CD4-positive, alpha-beta T cell (primary cell): ENCODE measurements around the gene SETD4. TPM values are rescaled to one million over a fixed set of nuclear protein-coding genes. Genes with fewer than 3 reads are reported as not detected.

Experiments
- ATAC-seq: fragments of 200-7000 bp; cut with Tn5 transposase; one replicate; pipeline ENCODE4 v1.10.0; 2022; ENCODE audit warnings: mild to moderate bottlenecking; ENCODE audit not compliant: poor library complexity
- CTCF ChIA-PET: fragments of 350-600 bp; sonication (Branson Sonifier 250); formaldehyde crosslinking; loops from one replicate; lab custom pipeline; 2021; ENCODE audit warnings: antibody characterized with exemption, inconsistent platforms; lab: Charles Lee
- POLR2A ChIA-PET: fragments of 350-600 bp; sonication (Branson Sonifier 250); formaldehyde crosslinking; loops from one replicate; lab custom pipeline; 2021; ENCODE audit warnings: antibody characterized with exemption, inconsistent platforms; lab: Charles Lee
- DNase-seq, 14 experiments: peaks; one replicate each; pipeline ENCODE4 v3.0.0-alpha.2; 2013 to 2020; ENCODE audit warnings: mixed read lengths in 2 of 14
- H3K27ac ChIP-seq, 2 donors: one replicate each; pipeline versions ENCODE4 v1.5.1 to v1.7.0; 2013; ENCODE audit warnings: low read length in 2 of 2, low read depth in 1 of 2, mild to moderate bottlenecking in 1 of 2
- H3K27me3 ChIP-seq, 2 experiments: 1 replicate in 1 of 2; 2 replicates in 1 of 2; pipeline versions ENCODE4 v1.6.1 to v1.7.0; 2013; ENCODE audit warnings: low read length in 2 of 2, control low read depth in 1 of 2, mild to moderate bottlenecking in 1 of 2, moderate library complexity in 1 of 2; ENCODE audit not compliant: insufficient read depth in 2 of 2, control insufficient read depth in 1 of 2
- H3K36me3 ChIP-seq: one replicate; pipeline ENCODE4 v1.6.1; 2013; ENCODE audit warnings: low read length, control low read depth; ENCODE audit not compliant: insufficient read depth
- H3K4me1 ChIP-seq: one replicate; pipeline ENCODE4 v1.6.1; 2013; ENCODE audit warnings: low read length, control low read depth; ENCODE audit not compliant: insufficient read depth
- H3K4me3 ChIP-seq: one replicate; pipeline ENCODE4 v1.5.1; 2013; ENCODE audit warnings: mild to moderate bottlenecking, low read length, moderate library complexity
- H3K9me3 ChIP-seq, 2 experiments: 1 replicate in 1 of 2; 2 replicates in 1 of 2; pipeline versions ENCODE4 v1.6.1 to v1.7.0; 2013; ENCODE audit warnings: low read length in 2 of 2, mild to moderate bottlenecking in 2 of 2, control low read depth in 1 of 2, moderate library complexity in 1 of 2; ENCODE audit not compliant: control insufficient read depth in 1 of 2, insufficient read depth in 1 of 2
- H3K27ac Mint-ChIP-seq: one replicate; pipeline ENCODE4 v1.8.0; 2020; ENCODE audit warnings: mixed read lengths
- H3K27me3 Mint-ChIP-seq: one replicate; pipeline ENCODE4 v1.8.0; 2021; ENCODE audit warnings: mixed read lengths
- H3K36me3 Mint-ChIP-seq: one replicate; pipeline ENCODE4 v1.8.0; 2021; ENCODE audit warnings: low read depth, mixed read lengths
- H3K4me1 Mint-ChIP-seq: one replicate; pipeline ENCODE4 v1.8.0; 2021; ENCODE audit warnings: low read depth, mixed read lengths
- H3K4me3 Mint-ChIP-seq: one replicate; pipeline ENCODE4 v1.8.0; 2020; ENCODE audit warnings: mild to moderate bottlenecking, mixed read lengths
- H3K9me3 Mint-ChIP-seq: one replicate; pipeline ENCODE4 v1.8.0; 2020; ENCODE audit warnings: mixed read lengths
- intact Hi-C, 2 experiments: fragments of 100-400 bp; cut with DNase I in 1 of 2; cut with micrococcal nuclease in 1 of 2; formaldehyde crosslinking; loops; one replicate each; pipeline versions ENCODE4 v1.15.1 to v1.9.0; 2023 to 2025; cut with DNase I, micrococcal nuclease
- total RNA-seq, 174 experiments: library from RNA in 2 of 174; stranded (reverse) in 2 of 174; gene quantifications; one replicate each; pipeline ENCODE4 v1.2.3 and lab custom pipeline; 2021 to 2026
- TF ChIP-seq, protein P1 (sequence below): fragments of 200-600 bp; IDR thresholded peaks from one replicate; pipeline ENCODE4 v1.8.0; 2022; ENCODE audit warnings: antibody characterized with exemption, mild to moderate bottlenecking

SETD4 gene
- total RNA-seq, 2 experiments from 2014 or later, result 10.8 to 12.3 TPM

DNA sequence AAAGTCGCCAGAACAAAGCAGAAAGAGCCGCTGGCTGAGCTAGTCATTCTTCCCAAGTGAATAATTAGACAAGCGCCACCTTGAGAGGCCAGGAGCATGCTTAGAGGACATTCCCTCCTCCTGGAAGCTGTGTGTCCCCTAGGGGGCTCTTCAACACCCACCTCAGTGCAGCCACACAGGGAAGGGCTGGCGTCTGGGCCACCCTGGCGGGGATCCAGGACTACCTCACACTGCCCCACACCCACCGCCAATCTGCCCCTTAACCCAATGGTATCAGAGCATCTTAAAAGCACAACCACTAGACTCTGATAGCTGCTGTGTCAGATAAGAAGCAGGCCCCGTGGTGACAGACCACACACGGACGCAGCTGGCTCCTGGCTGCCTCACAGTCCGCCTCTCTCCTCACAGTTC, 24.9 kb downstream of the SETD4 start:
- Histone ChIP-seq H3K27me3 (no peaks in the 10 kb centered on the region), H3K9me3 (no peaks in the 10 kb centered on the region), H3K36me3 (peaks cover 48% of the 10 kb centered on the region), H3K4me1 (no peaks in the 10 kb centered on the region), H3K4me3 (no peak overlapping the region), H3K27ac (no peak overlapping the region)
- ATAC-seq, result no peak
- Mint-ChIP-seq H3K27ac (no peak overlapping the region), H3K27me3 (no peaks in the 10 kb centered on the region), H3K9me3 (no peaks in the 10 kb centered on the region), H3K4me3 (no peak overlapping the region), H3K4me1 (no peaks in the 10 kb centered on the region), H3K36me3 (peaks cover 65% of the 10 kb centered on the region)
- TF ChIP-seq, protein P1, sequence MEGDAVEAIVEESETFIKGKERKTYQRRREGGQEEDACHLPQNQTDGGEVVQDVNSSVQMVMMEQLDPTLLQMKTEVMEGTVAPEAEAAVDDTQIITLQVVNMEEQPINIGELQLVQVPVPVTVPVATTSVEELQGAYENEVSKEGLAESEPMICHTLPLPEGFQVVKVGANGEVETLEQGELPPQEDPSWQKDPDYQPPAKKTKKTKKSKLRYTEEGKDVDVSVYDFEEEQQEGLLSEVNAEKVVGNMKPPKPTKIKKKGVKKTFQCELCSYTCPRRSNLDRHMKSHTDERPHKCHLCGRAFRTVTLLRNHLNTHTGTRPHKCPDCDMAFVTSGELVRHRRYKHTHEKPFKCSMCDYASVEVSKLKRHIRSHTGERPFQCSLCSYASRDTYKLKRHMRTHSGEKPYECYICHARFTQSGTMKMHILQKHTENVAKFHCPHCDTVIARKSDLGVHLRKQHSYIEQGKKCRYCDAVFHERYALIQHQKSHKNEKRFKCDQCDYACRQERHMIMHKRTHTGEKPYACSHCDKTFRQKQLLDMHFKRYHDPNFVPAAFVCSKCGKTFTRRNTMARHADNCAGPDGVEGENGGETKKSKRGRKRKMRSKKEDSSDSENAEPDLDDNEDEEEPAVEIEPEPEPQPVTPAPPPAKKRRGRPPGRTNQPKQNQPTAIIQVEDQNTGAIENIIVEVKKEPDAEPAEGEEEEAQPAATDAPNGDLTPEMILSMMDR, result no peak
- DNase-seq, result no peak
- ChIA-PET POLR2A (interaction anchor here (0.6 kb wide), 1 partner anchor 76 kb away, joined by 3 read pairs; no protein-coding TSS in a partner anchor), CTCF (interaction anchor here (1.2 kb wide), 1 partner anchor 90 kb away, joined by 3 read pairs; no protein-coding TSS in a partner anchor)
- intact Hi-C loops, result no loop called here

DNA sequence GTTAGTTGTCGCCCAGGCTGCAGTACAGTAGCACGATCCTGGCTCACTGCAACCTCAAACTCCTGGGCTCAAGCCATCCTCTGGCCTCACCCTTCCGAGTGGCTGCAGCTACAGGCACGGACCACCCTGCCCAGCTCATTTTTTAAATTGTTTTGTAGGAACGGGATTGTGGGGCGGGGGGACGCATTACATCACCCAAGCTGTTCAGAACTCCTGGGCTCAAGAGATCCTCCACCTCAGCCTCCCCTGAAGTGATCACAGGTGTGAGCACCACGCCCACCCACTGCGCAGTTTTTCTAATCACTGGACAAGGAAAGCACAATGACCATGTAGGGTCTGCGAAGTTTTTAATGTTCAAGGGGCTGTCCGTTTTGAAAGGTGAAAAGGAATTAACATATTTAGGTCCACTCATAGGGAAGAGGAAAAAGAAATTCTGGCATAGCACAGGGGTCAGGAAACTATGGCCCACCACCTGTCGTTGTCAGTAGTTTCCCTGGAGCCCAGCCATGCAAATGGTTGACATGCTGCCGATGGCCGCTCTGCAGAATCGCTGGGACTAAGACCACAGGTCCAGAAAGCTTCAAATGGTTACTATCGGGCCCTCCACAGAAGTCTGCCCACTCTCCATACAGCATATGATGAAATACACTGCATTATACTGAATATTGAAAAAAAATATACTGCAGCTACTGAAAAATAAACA, 26.0 kb downstream of the SETD4 start:
- Mint-ChIP-seq H3K36me3 (peaks cover 54% of the 10 kb centered on the region), H3K9me3 (no peaks in the 10 kb centered on the region), H3K4me3 (no peak overlapping the region), H3K27ac (no peak overlapping the region), H3K27me3 (no peaks in the 10 kb centered on the region), H3K4me1 (no peaks in the 10 kb centered on the region)
- CTCF ChIA-PET, result no interaction called here
- DNase-seq (no peak), ATAC-seq (no peak)
- TF ChIP-seq, protein P1, result no peak
- no peaks in the 10 kb centered on the region for H3K9me3 ChIP-seq
- H3K27me3 ChIP-seq, result no peaks in the 10 kb centered on the region
- POLR2A ChIA-PET, result interaction anchor here (0.6 kb wide), 1 partner anchor 77 kb away, joined by 3 read pairs; no protein-coding TSS in a partner anchor
- H3K4me1 ChIP-seq, result no peaks in the 10 kb centered on the region
- intact Hi-C loops, result no loop called here
- no peak overlapping the region for H3K27ac ChIP-seq
- H3K36me3 ChIP-seq, result peaks cover 38% of the 10 kb centered on the region
- no peak overlapping the region for H3K4me3 ChIP-seq

DNA sequence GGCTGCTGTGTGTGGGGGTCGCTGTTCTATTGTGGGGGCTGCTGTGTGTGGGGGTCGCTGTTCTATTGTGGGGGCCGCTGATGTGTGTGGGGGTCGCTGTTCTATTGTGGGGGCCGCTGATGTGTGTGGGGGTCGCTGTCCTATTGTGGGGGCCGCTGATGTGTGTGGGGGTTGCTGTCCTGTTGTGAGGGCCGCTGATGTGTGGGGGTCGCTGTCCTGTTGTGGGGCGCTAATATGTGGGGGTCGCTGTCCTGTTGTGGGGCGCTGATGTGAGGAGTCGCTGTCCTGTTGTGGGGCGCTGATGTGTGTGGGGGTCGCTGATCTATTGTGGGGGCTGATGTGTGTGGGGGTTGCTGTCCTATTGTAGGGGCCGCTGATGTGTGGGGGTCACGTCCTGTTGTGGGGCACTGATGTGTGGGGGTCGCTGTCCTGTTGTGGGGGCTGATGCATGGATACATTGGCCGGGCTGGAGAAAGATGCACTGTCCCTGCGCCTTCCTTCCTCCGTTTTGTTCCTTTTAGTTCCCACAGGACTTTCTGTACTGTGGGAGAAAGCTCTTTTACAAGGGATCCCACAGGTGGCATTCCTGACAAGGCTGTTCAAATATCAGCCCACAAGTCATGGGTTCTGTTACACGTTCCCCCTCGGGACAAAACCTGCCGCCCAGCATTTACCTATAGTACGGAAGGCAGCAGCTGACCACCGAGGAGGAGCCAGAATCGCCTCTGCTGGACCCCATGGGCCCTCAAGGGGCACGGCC, 27.5 kb downstream of the SETD4 start:
- POLR2A ChIA-PET, result no interaction called here

More for the DNA sequence above, 27.5 kb downstream of the SETD4 start:
- CTCF ChIA-PET, result no interaction called here
- Mint-ChIP-seq H3K4me1 (peaks cover 5% of the 10 kb centered on the region), H3K4me3 (no peak overlapping the region), H3K36me3 (peaks cover 39% of the 10 kb centered on the region), H3K27ac (no peak overlapping the region), H3K9me3 (no peaks in the 10 kb centered on the region), H3K27me3 (no peaks in the 10 kb centered on the region)
- ATAC-seq (no peak), DNase-seq (no peak)
- TF ChIP-seq, protein P1, result no peak
- no peaks in the 10 kb centered on the region for H3K27me3 ChIP-seq
- peaks cover 25% of the 10 kb centered on the region for H3K36me3 ChIP-seq
- no peaks in the 10 kb centered on the region for H3K9me3 ChIP-seq
- H3K27ac ChIP-seq, result no peak overlapping the region
- H3K4me1 ChIP-seq, result peaks cover 5% of the 10 kb centered on the region
- intact Hi-C loops, result no loop called here
- H3K4me3 ChIP-seq, result no peak overlapping the region
